HS-5 (cell line): ENCODE results near the gene GLIPR1L1.

Experiments
- DNase-seq: peaks from one replicate; pipeline ENCODE4 v3.0.0-alpha.2; 2012; ENCODE audit warnings: low read depth

GLIPR1L1 gene

GRCh38 chr12:75350413-75350812 is 15.9 kb downstream of the GLIPR1L1 start:
- DNase-seq = no peak

- DNase-seq = no peak
Measured at GRCh38 chr12:75354011-75354410, 19.5 kb downstream of the GLIPR1L1 start.

DNA sequence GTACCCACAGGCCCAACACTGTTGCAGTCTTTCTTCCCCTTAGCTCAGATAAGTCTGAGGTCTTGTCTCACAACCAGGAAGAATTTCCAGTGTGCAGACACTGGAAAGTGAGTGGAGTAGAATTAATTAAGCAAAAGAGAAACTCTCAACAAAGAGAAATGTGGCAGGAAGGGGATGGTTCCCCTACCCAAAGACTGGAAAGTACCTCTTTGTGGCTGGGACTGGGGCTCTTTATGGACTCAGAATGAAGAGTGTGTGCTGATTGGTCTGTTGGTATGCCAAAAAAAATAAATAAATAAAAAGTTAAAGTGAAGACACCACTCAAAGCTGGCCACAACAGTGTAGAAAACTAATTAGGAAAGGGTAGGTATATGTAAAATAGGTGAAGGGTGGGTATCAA is 26.4 kb downstream of the GLIPR1L1 start:
- no peak for DNase-seq

- no peak for DNase-seq
Measured at GRCh38 chr12:75361408-75361807, 26.9 kb downstream of the GLIPR1L1 start.

GRCh38 chr12:75364919-75365318 is 30.4 kb downstream of the GLIPR1L1 start:
- DNase-seq = no peak

GRCh38 chr12:75366629-75367028 is 32.2 kb downstream of the GLIPR1L1 start:
- DNase-seq = no peak

- no peak for DNase-seq
Measured at GRCh38 chr12:75374971-75375370, 40.5 kb downstream of the GLIPR1L1 start.

GRCh38 chr12:75378354-75378753 is 43.9 kb downstream of the GLIPR1L1 start:
- no peak for DNase-seq

DNA sequence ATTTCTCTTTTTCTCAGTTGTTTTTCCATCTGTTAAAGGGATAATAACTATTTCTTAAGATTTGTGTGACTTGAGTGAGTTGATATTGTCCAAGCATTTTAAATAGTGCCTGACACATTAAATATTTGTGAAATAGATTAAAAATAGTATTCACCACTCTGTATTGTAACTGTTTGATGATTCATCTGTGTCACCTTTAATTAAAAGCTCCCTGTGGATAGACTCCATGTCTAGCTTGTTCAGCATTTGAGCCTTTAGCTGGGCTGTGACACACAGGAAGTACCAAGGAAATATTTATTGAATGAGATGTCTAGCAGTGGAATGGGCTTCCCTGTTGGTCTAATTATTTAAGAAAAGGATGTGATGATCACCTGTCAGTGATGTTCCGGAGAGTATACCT is 54.6 kb downstream of the GLIPR1L1 start:
- peak; percentile 38 for DNase-seq

DNA sequence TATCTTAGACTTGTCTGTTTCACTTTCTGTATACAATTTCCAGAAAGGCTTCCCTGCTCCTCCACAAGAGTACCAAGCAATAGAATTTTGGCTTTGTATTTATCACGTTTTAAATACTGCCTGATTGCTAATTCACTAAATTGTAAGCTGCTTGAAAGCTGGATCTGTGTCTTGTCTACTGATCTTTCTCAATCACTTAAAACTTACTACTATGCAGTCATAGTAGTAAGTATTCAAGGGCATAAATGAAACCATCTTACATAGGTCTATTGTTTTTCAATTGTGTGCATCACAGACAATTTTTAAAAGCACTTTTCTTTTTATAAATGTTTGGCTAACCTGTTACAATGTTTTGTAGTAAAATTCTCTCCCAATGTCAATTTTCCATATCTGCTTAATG is 55.2 kb downstream of the GLIPR1L1 start:
- no peak for DNase-seq

DNA sequence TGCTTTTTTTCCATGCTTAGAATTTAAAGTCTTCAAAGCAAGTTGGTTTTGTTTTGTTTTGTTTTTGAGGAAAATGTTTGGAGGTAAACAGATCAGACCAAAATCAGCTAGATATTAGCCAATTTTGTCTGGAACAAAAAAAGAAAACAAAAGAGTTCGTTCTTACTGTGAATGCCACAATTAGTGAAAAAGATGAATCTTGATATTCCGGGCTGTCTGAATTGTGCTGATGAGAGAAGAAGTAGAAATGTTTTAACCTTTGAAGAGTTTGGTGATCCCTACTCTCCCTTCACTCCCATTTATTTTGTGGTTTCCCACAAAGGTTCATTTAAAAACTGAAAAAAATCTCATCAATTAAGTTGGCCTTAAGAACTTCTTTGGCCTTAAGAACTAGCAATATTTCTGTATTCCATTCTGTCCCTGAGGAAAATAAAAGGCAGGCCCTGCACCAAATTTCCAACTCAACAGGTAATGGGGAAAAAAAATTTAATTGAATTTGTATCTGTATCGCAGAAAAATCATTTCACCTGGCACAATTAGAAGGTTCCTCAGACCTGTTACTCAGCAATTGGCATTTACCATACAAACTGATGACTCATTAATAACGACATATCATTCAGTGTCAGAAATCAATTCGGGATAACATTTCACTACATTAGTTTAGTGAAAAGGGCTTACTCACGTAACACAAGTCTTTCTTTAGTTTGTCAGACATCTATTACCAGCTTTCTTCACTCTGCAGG is 55.9 kb downstream of the GLIPR1L1 start:
- DNase-seq = no peak

DNA sequence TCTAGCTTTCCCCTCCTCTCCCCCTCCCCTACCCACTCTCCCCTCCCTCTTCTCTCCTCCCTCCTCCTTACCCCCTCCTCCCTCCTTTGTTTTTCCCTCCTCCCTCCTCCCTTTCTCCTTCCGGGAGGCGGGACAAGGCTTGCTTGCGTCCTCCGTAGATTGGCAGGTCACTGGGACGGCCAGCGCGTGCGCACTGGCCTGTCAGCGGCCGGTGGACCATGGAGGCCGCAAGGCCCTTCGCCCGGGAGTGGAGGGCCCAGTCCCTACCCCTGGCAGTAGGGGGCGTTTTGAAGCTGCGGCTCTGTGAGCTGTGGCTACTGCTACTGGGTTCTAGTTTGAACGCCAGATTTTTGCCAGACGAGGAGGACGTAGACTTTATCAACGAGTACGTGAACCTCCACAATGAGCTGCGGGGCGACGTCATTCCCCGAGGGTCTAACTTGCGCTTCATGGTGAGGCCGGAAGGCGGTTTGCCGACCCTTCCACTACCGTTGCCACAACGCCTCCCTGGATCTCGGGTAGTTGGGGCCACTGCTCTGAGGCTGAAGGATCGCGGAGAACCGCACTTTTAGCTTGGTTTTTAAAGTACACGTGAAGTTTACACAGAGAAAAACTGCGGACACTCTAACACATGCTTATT is 56.5 kb downstream of the GLIPR1L1 start, which contains the start of gene GLIPR1L2:
Gene GLIPR1L2 (plus strand): TSS at position 191 of the 640 bp plus-strand sequence. CDS start 28 bp downstream, at position 219.
- peak; percentile 88 for DNase-seq

- no peak for DNase-seq
Measured at GRCh38 chr12:75404231-75404630, 69.8 kb downstream of the GLIPR1L1 start.

DNA sequence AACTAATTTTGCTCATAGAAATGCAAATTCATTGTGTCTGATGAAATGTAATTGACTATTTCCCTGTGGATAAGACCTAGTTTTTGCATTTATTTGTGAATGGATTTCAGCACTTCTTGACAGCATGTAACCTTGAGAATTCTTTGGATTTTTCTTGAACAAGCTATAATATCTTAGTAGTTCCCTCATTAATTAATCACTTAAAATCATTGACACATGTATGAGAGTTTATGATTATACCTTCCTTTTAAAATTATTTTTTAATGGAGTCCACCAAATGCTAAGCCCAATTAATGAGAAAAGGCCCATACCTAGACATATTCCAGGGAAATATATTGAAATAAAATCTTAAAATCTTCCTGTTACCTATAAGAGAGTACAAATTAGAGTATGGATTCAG is 73.2 kb downstream of the GLIPR1L1 start:
- DNase-seq = no peak

DNA sequence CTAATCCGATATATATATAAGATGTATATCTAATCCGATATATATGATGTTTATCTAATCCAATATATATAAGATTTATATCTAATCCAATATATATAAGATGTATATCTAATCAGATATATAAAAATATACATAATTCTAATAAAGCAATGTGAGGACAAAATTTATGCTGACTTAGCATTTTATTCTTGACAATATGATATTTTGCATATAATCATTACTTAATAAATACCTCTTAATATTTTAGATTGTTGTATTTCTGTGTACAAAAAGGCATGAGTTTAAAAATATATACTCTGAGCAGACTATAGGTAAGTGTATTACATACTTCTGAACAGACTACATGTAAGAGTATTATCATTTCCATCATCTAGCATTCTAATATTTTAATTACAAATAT is 75.4 kb downstream of the GLIPR1L1 start:
- DNase-seq = no peak

DNA sequence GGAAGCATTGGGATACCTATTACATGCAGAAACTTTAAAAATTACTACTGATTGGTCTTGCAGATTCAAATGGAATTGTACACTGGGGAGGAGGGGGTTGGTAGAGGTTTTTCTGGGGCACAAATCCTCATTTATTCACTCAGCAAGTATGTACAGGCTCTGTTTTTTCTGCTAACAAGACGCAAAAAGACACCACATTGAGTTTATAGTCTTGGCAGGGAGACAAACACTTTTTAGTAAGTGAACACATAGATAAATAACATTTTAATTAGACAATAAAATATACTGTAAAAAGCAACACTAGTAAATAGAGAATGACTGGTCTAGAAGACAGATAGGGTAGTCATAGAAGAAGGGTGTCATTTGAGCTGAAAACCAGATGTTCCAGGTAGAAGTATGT is 80.2 kb downstream of the GLIPR1L1 start:
- DNase-seq = no peak

DNA sequence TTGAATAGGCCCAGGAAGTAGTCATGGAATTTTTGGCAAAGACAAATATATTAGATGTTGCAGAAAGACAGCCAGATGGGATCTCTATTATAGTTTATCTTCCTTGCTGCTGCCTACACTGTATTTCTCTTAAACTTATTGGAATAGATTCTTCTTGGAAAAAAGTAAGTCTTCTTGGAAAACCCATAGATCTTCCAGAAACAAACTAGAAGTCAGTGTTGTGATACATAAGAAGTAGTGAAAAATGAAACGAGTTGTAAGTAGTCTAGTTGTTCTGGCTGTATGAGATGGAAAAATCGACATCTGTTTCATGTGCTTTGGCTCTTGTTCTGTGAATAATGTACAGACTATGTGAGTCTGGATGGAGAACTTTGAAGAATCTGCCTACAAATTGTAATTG is 85.4 kb downstream of the GLIPR1L1 start:
- no peak for DNase-seq
